ENCODE results near the gene TMEM242. TPM values are rescaled to one million over a fixed set of nuclear protein-coding genes. Genes with fewer than 3 reads are reported as not detected.

TMEM242 gene
- total and polyA plus RNA-seq, 2 experiments from 2014 or later = 6.4 to 14.5 TPM

- Histone ChIP-seq H3K9me2 (ENCODE audit: insufficient read depth) (no peaks in the 10 kb centered on the region), H3K9ac (no peak overlapping the region), H3K27ac (no peak overlapping the region), H3K4me1 (ENCODE audit: insufficient read depth) (peaks cover 5% of the 10 kb centered on the region), H3F3A (ENCODE audit: insufficient read depth) (peaks cover 6% of the 10 kb centered on the region), H3K79me2 (ENCODE audit: insufficient read depth) (no peaks in the 10 kb centered on the region), H3K4me3 (no peak overlapping the region), H4K20me1 (ENCODE audit: insufficient read depth) (no peaks in the 10 kb centered on the region), H3K36me3 (ENCODE audit: low read depth) (no peaks in the 10 kb centered on the region), H2AFZ (no peak overlapping the region), H3K4me2 (ENCODE audit: unreplicated experiment) (no peak overlapping the region), H3K27me3 (replicated peaks; ENCODE audit: insufficient read depth) (no peaks in the 10 kb centered on the region), H3K9me3 (ENCODE audit: low read depth) (no peaks in the 10 kb centered on the region)
- no peak for TF ChIP-seq EZH2phosphoT487 (IDR thresholded peaks at IDR 0.05; ENCODE audit: insufficient read depth, low read depth)
- DNase-seq = no peak
- in situ Hi-C loops (cut with MboI) = no loop called here
- WGBS, 2 experiments (ENCODE audit: low coverage in 1 of 2, low lambda C conversion rate in 2 of 2, missing lambda C conversion rate in 2 of 2) = 45 to 58% methylated on average over 3 of the region's 3 CpGs
These were observed 59.4 kb downstream of the TMEM242 start for GRCh38 chr6:157263881-157264397.

- no peak for TF ChIP-seq EZH2phosphoT487 (IDR thresholded peaks at IDR 0.05; ENCODE audit: insufficient read depth, low read depth)
- TF ChIP-seq EZH2 (IDR thresholded peaks at IDR 0.05; ENCODE audit: insufficient read depth, poor library complexity, severe bottlenecking) = no peak
These were observed 60.2 kb downstream of the TMEM242 start for GRCh38 chr6:157263146-157263545.

GRCh38 chr6:157261606-157262005, 61.7 kb downstream of the TMEM242 start:
- in situ Hi-C loops (cut with MboI) = no loop called here
- Histone ChIP-seq H3K9me2 (ENCODE audit: insufficient read depth) (no peaks in the 10 kb centered on the region), H3K27ac (no peak overlapping the region), H2AFZ (no peak overlapping the region), H3K9ac (no peak overlapping the region), H3K27me3 (replicated peaks; ENCODE audit: insufficient read depth) (no peaks in the 10 kb centered on the region), H3K9me3 (ENCODE audit: low read depth) (no peaks in the 10 kb centered on the region), H3F3A (ENCODE audit: insufficient read depth) (no peaks in the 10 kb centered on the region), H3K4me2 (ENCODE audit: unreplicated experiment) (no peak overlapping the region), H3K36me3 (ENCODE audit: low read depth) (no peaks in the 10 kb centered on the region), H4K20me1 (ENCODE audit: insufficient read depth) (no peaks in the 10 kb centered on the region), H3K4me3 (no peak overlapping the region), H3K4me1 (ENCODE audit: insufficient read depth) (no peaks in the 10 kb centered on the region), H3K79me2 (ENCODE audit: insufficient read depth) (no peaks in the 10 kb centered on the region)
- DNase-seq = no peak
- WGBS, 2 experiments (ENCODE audit: low coverage in 1 of 2, low lambda C conversion rate in 2 of 2, missing lambda C conversion rate in 2 of 2) = 91 to 93% methylated on average over 9 of the region's 9 CpGs
- TF ChIP-seq EZH2 (IDR thresholded peaks at IDR 0.05; ENCODE audit: insufficient read depth, poor library complexity, severe bottlenecking) (no peak), EZH2phosphoT487 (IDR thresholded peaks at IDR 0.05; ENCODE audit: insufficient read depth, low read depth) (no peak)

More at GRCh38 chr6:157263146-157263545, 60.2 kb downstream of the TMEM242 start:
- H3K27ac ChIP-seq = no peak overlapping the region
- H3K9me3 ChIP-seq (ENCODE audit: low read depth) = no peaks in the 10 kb centered on the region
- H3K4me1 ChIP-seq (ENCODE audit: insufficient read depth) = no peaks in the 10 kb centered on the region
- no peaks in the 10 kb centered on the region for H3K9me2 ChIP-seq (ENCODE audit: insufficient read depth)
- no peak overlapping the region for H3K9ac ChIP-seq
- H3K79me2 ChIP-seq (ENCODE audit: insufficient read depth) = no peaks in the 10 kb centered on the region
- no peak overlapping the region for H3K4me2 ChIP-seq (ENCODE audit: unreplicated experiment)
- no peaks in the 10 kb centered on the region for H3K36me3 ChIP-seq (ENCODE audit: low read depth)
- H3K27me3 ChIP-seq (replicated peaks; ENCODE audit: insufficient read depth) = no peaks in the 10 kb centered on the region
- H2AFZ ChIP-seq = no peak overlapping the region
- H3F3A ChIP-seq (ENCODE audit: insufficient read depth) = no peaks in the 10 kb centered on the region
- DNase-seq = no peak
- H3K4me3 ChIP-seq = no peak overlapping the region
- H4K20me1 ChIP-seq (ENCODE audit: insufficient read depth) = no peaks in the 10 kb centered on the region
- in situ Hi-C loops (cut with MboI) = no loop called here
- WGBS, 2 experiments (ENCODE audit: low coverage in 1 of 2, low lambda C conversion rate in 2 of 2, missing lambda C conversion rate in 2 of 2) = 76 to 85% methylated on average over 5 of the region's 5 CpGs

DNA sequence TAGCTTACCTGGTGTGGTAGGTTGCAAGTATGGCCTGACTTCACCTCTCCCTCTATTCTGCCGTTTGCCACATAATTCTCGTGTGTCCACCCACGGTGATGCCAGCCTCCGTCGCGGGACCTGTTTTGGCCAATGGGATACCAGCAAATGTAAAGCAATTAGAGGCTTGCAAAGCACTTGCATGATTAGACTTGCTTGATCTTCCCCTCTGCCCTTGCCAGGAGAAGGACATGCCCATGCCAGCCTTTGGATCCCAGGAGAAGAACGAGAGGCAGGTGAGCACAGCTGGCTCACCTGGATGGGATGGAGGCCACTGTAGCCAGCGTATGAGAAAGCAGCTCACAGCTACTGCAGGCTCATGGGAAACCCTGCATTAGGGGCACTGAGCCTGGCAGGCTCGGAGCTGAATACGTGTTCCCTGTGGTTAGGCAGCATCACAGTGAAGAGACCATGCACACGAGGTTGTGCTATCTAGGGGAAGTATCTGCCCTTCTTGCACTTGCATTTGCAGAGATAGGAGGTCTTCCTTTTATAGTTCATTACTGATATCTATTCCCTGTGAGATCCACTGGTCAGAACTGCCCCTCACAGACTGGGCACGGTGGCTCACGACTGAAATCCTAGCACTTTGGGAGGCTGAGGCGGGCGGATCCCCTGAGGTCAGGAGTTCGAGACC, 62.4 kb downstream of the TMEM242 start:
- no peaks in the 10 kb centered on the region for H3F3A ChIP-seq (ENCODE audit: insufficient read depth)
- no peak overlapping the region for H3K4me3 ChIP-seq
- TF ChIP-seq EZH2phosphoT487 (IDR thresholded peaks at IDR 0.05; ENCODE audit: insufficient read depth, low read depth) (no peak), EZH2 (IDR thresholded peaks at IDR 0.05; ENCODE audit: insufficient read depth, poor library complexity, severe bottlenecking) (no peak)
- H3K9ac ChIP-seq = no peak overlapping the region
- H3K27me3 ChIP-seq (replicated peaks; ENCODE audit: insufficient read depth) = no peaks in the 10 kb centered on the region
- no peak overlapping the region for H3K27ac ChIP-seq
- H3K9me2 ChIP-seq (ENCODE audit: insufficient read depth) = no peaks in the 10 kb centered on the region
- H3K9me3 ChIP-seq (ENCODE audit: low read depth) = no peaks in the 10 kb centered on the region
- no peaks in the 10 kb centered on the region for H4K20me1 ChIP-seq (ENCODE audit: insufficient read depth)
- 79 to 81% methylated on average over 16 of the region's 16 CpGs for WGBS, 2 experiments (ENCODE audit: low coverage in 1 of 2, low lambda C conversion rate in 2 of 2, missing lambda C conversion rate in 2 of 2)
- H3K4me1 ChIP-seq (ENCODE audit: insufficient read depth) = no peaks in the 10 kb centered on the region
- H3K36me3 ChIP-seq (ENCODE audit: low read depth) = no peaks in the 10 kb centered on the region
- no peaks in the 10 kb centered on the region for H3K79me2 ChIP-seq (ENCODE audit: insufficient read depth)
- H2AFZ ChIP-seq = no peak overlapping the region
- in situ Hi-C loops (cut with MboI) = no loop called here
- H3K4me2 ChIP-seq (ENCODE audit: unreplicated experiment) = no peak overlapping the region
- no peak for DNase-seq
